AG09309 (cell line): Measurements from ENCODE around the gene TEAD2.
A peak's percentile ranks its signal among the peaks of the same experiment; 100 is the strongest.
"Not testable (repeated sequence)": the region's sequence is repeated elsewhere in the genome, so short reads cannot be mapped to it uniquely, and the experiment has no call there.

Source experiments
- DNase-seq: peaks from one replicate; pipeline ENCODE4 v3.0.0-alpha.2; 2010; ENCODE audit warnings: low read depth
- H3K4me3 ChIP-seq: 2 replicates; pipeline ENCODE4 v1.5.1; 2011; ENCODE audit warnings: mild to moderate bottlenecking, low read depth, low read length, moderate library complexity; ENCODE audit not compliant: control insufficient read depth
- CTCF ChIP-seq: IDR thresholded peaks from 2 replicates; pipeline ENCODE4 v1.5.1; 2011; ENCODE audit warnings: mild to moderate bottlenecking, low read depth, low read length, inconsistent platforms; ENCODE audit not compliant: insufficient read depth, control insufficient read depth; ENCODE audit errors: missing control alignments

The TEAD2 gene

GRCh38 chr19:49328741-49329140 is 33.5 kb downstream of the TEAD2 start:
- no peak overlapping the region for H3K4me3 ChIP-seq
- no peak for DNase-seq
- no peak for TF ChIP-seq CTCF

GRCh38 chr19:49327878-49328544 is 34.2 kb downstream of the TEAD2 start:
- no peak overlapping the region for H3K4me3 ChIP-seq
- TF ChIP-seq CTCF: peak; percentile 69
- DNase-seq: no peak

- H3K4me3 ChIP-seq: no peak overlapping the region
- TF ChIP-seq CTCF: no peak
- DNase-seq: no peak
These were observed 36.0 kb downstream of the TEAD2 start for GRCh38 chr19:49326165-49326704.

DNA sequence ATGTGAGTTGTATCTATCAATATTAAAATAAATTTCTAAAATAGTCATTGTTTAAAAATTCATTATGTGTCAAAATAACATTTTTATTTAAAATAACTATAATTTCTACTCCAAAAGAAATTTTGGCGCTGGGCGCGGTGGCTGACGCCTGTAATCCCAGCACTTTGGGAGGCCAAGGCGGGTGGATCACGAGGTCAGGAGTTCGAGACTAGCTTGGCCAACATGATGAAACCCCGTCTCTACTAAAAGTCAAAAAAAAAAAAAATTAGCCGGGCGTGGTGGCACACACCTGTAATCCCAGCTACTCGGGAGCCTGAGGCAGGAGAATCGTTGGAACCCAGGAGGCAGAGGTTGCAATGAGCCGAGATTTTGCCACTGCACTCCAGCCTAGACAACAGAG is 36.5 kb downstream of the TEAD2 start:
- H3K4me3 ChIP-seq, DNase-seq: not testable (repeated sequence)

GRCh38 chr19:49324801-49325576 is 37.2 kb downstream of the TEAD2 start, which contains the start of gene SLC6A16:
Gene SLC6A16, minus strand, starts transcription at chr19:49325191. Its CDS starts 13,844 bp downstream, at chr19:49311347.
- TF ChIP-seq CTCF: no peak
- no peak within 1 kb of the TSS for H3K4me3 ChIP-seq
- DNase-seq: no peak

DNA sequence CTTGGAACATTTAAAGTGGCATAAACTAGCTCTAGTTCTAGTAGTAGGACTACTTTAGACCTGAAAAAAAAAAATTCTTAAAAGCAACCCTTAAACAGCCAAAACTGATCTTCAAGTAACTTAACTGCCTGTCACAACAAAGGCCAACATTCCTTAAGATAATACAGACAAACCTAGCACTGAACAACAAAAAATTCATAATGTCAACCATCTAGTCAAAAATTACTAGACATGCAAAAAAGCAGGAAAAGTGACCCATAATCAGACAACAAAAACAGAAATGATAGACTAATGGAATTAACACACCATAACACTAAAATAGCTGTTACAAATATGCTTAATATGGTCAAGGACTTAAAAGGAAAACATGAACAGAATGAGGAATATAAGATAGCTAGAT is 43.9 kb downstream of the TEAD2 start:
- TF ChIP-seq CTCF: no peak
- DNase-seq: no peak
- H3K4me3 ChIP-seq: no peak overlapping the region

DNA sequence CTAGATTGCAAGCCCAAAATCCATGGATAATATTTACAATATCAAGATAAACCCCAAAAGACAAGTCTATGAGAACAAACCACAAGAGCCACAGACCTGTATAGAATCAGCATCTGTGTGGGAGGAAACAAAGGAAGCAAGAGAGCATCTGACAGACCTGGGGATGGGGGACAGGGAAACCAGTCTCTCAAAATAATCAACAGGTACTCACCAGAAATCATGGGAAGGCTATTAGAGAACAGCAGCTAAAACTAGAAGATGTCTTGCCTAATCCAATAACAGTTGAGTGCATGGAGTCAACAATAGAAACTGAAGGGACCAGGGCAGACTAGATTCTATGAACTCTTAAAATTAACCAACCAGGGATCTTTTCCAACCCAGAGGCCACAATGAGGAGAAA is 45.9 kb downstream of the TEAD2 start:
- no peak overlapping the region for H3K4me3 ChIP-seq
- TF ChIP-seq CTCF: no peak
- DNase-seq: no peak
